Large intestine (tissue), 3 donors: ENCODE results near the gene ACVR2A. TPM values are rescaled to one million over a fixed set of nuclear protein-coding genes. Genes with fewer than 3 reads are reported as not detected.
A peak's percentile ranks its signal among the peaks of the same experiment; 100 is the strongest.

ENCODE experiments used
- DNase-seq, 2 donors: peaks; one replicate each; pipeline versions ENCODE4 v3.0.0 to v3.0.0-alpha.2; 2013
- H3K27ac ChIP-seq: one replicate; pipeline ENCODE4 v1.5.1; 2013; ENCODE audit warnings: low read length
- H3K27me3 ChIP-seq: 2 replicates; pipeline ENCODE4 v1.6.1; 2013; ENCODE audit warnings: low read length; ENCODE audit not compliant: control insufficient read depth, insufficient read depth
- H3K36me3 ChIP-seq: 2 replicates; pipeline ENCODE4 v1.6.1; 2013; ENCODE audit warnings: low read length; ENCODE audit not compliant: control insufficient read depth, insufficient read depth
- H3K4me1 ChIP-seq: one replicate; pipeline ENCODE4 v1.6.1; 2013; ENCODE audit warnings: low read length; ENCODE audit not compliant: control insufficient read depth, insufficient read depth
- H3K4me3 ChIP-seq: one replicate; pipeline ENCODE4 v1.5.1; 2013; ENCODE audit warnings: low read length
- H3K9me3 ChIP-seq: one replicate; pipeline ENCODE4 v1.6.1; 2013; ENCODE audit warnings: mild to moderate bottlenecking, low read depth, low read length, moderate library complexity; ENCODE audit not compliant: control insufficient read depth
- WGBS: methylation state at CpG from one replicate; pipeline ENCODE4 v1.1.5; 2013; ENCODE audit warnings: low lambda C conversion rate; ENCODE audit not compliant: insufficient coverage; 5-methylcytosine and 5-hydroxymethylcytosine counted together
- polyA plus RNA-seq: library from polyadenylated mRNA; unstranded; fragments of 120-200 nt; gene quantifications from one replicate; pipeline ENCODE4 v1.2.1, GENCODE V29; 2013

The ACVR2A gene
- polyA plus RNA-seq, 1 donor: 20.4 TPM

- Histone ChIP-seq H3K4me3 (no peak overlapping the region), H3K27ac (no peak overlapping the region), H3K36me3 (no peaks in the 10 kb centered on the region), H3K27me3 (no peaks in the 10 kb centered on the region), H3K4me1 (peaks cover 10% of the 10 kb centered on the region), H3K9me3 (no peaks in the 10 kb centered on the region)
- DNase-seq: no peak
These were observed 37.8 kb downstream of the ACVR2A start for GRCh38 chr2:147882631-147883030.

GRCh38 chr2:147884830-147885229, 40.0 kb downstream of the ACVR2A start:
- Histone ChIP-seq H3K36me3 (no peaks in the 10 kb centered on the region), H3K4me1 (peaks cover 7% of the 10 kb centered on the region), H3K27me3 (no peaks in the 10 kb centered on the region), H3K27ac (no peak overlapping the region), H3K9me3 (no peaks in the 10 kb centered on the region), H3K4me3 (no peak overlapping the region)
- no peak for DNase-seq

GRCh38 chr2:147886136-147886535, 41.3 kb downstream of the ACVR2A start:
- Histone ChIP-seq H3K36me3 (no peaks in the 10 kb centered on the region), H3K27ac (no peak overlapping the region), H3K9me3 (no peaks in the 10 kb centered on the region), H3K4me1 (peaks cover 2% of the 10 kb centered on the region), H3K27me3 (no peaks in the 10 kb centered on the region), H3K4me3 (no peak overlapping the region)
- 100% methylated on average over 1 of the region's 2 CpGs for WGBS
- DNase-seq: no peak

GRCh38 chr2:147888680-147889079, 43.9 kb downstream of the ACVR2A start:
- no peaks in the 10 kb centered on the region for H3K27me3 ChIP-seq
- no peaks in the 10 kb centered on the region for H3K9me3 ChIP-seq
- no peaks in the 10 kb centered on the region for H3K4me1 ChIP-seq
- no peak for DNase-seq
- no peak overlapping the region for H3K27ac ChIP-seq
- no peak overlapping the region for H3K4me3 ChIP-seq
- 70% methylated on average over 2 of the region's 3 CpGs for WGBS
- no peaks in the 10 kb centered on the region for H3K36me3 ChIP-seq

- H3K4me1 ChIP-seq: no peaks in the 10 kb centered on the region
- H3K9me3 ChIP-seq: no peaks in the 10 kb centered on the region
- peaks cover 8% of the 10 kb centered on the region for H3K36me3 ChIP-seq
- 72% methylated on average over 3 of the region's 4 CpGs for WGBS
- no peaks in the 10 kb centered on the region for H3K27me3 ChIP-seq
- H3K27ac ChIP-seq: no peak overlapping the region
- DNase-seq: no peak
- H3K4me3 ChIP-seq: no peak overlapping the region
These were observed 59.2 kb downstream of the ACVR2A start for GRCh38 chr2:147904051-147904450.

- Histone ChIP-seq H3K4me1 (no peaks in the 10 kb centered on the region), H3K27ac (no peak overlapping the region), H3K27me3 (no peaks in the 10 kb centered on the region), H3K4me3 (no peak overlapping the region), H3K36me3 (peaks cover 2% of the 10 kb centered on the region), H3K9me3 (no peaks in the 10 kb centered on the region)
- DNase-seq: no peak
- WGBS: 100% methylated on average over 2 of the region's 2 CpGs
These were observed 64.3 kb downstream of the ACVR2A start for GRCh38 chr2:147909178-147909577.

GRCh38 chr2:147910990-147911473, 66.2 kb downstream of the ACVR2A start:
- DNase-seq: peak; percentile 33 to 47
- Histone ChIP-seq H3K4me1 (no peaks in the 10 kb centered on the region), H3K9me3 (no peaks in the 10 kb centered on the region), H3K4me3 (no peak overlapping the region), H3K36me3 (peaks cover 9% of the 10 kb centered on the region), H3K27me3 (no peaks in the 10 kb centered on the region), H3K27ac (no peak overlapping the region)
- WGBS: no CpG with 5 or more reads among the region's 2 CpGs

- Histone ChIP-seq H3K36me3 (peaks cover 18% of the 10 kb centered on the region), H3K9me3 (no peaks in the 10 kb centered on the region), H3K27ac (no peak overlapping the region), H3K27me3 (no peaks in the 10 kb centered on the region), H3K4me1 (no peaks in the 10 kb centered on the region), H3K4me3 (no peak overlapping the region)
- DNase-seq: no peak
- WGBS: 43% methylated on average over 1 of the region's 3 CpGs
These were observed 69.1 kb downstream of the ACVR2A start for GRCh38 chr2:147913701-147914480.

- WGBS: no CpG with 5 or more reads among the region's 2 CpGs
- DNase-seq: no peak
- H3K27ac ChIP-seq: no peak overlapping the region
- no peaks in the 10 kb centered on the region for H3K4me1 ChIP-seq
- peaks cover 32% of the 10 kb centered on the region for H3K36me3 ChIP-seq
- H3K27me3 ChIP-seq: no peaks in the 10 kb centered on the region
- no peaks in the 10 kb centered on the region for H3K9me3 ChIP-seq
- H3K4me3 ChIP-seq: no peak overlapping the region
These were observed 71.2 kb downstream of the ACVR2A start for GRCh38 chr2:147916067-147916466.

GRCh38 chr2:147916723-147917122, 71.9 kb downstream of the ACVR2A start:
- Histone ChIP-seq H3K27me3 (no peaks in the 10 kb centered on the region), H3K4me1 (no peaks in the 10 kb centered on the region), H3K36me3 (peaks cover 33% of the 10 kb centered on the region), H3K4me3 (no peak overlapping the region), H3K9me3 (no peaks in the 10 kb centered on the region), H3K27ac (no peak overlapping the region)
- 100% methylated on average over 1 of the region's 4 CpGs for WGBS
- DNase-seq: no peak

GRCh38 chr2:147917161-147917560, 72.3 kb downstream of the ACVR2A start:
- H3K9me3 ChIP-seq: no peaks in the 10 kb centered on the region
- no peak for DNase-seq
- peaks cover 33% of the 10 kb centered on the region for H3K36me3 ChIP-seq
- no peak overlapping the region for H3K4me3 ChIP-seq
- H3K4me1 ChIP-seq: no peaks in the 10 kb centered on the region
- no peaks in the 10 kb centered on the region for H3K27me3 ChIP-seq
- WGBS: 94% methylated on average over 4 of the region's 4 CpGs
- H3K27ac ChIP-seq: no peak overlapping the region
